Left forelimb (tissue), 1 donor: ENCODE results near the gene E2F8.

ENCODE experiments used
- DNase-seq: peaks from one replicate; pipeline ENCODE4 v3.0.0-alpha.2; 2018; ENCODE audit warnings: low spot score

E2F8 gene

GRCh38 chr11:19220903-19221724 is 19.6 kb downstream of the E2F8 start:
- DNase-seq = no peak

- DNase-seq = peak; percentile 76
These were observed 21.8 kb downstream of the E2F8 start for GRCh38 chr11:19218786-19219460.

DNA sequence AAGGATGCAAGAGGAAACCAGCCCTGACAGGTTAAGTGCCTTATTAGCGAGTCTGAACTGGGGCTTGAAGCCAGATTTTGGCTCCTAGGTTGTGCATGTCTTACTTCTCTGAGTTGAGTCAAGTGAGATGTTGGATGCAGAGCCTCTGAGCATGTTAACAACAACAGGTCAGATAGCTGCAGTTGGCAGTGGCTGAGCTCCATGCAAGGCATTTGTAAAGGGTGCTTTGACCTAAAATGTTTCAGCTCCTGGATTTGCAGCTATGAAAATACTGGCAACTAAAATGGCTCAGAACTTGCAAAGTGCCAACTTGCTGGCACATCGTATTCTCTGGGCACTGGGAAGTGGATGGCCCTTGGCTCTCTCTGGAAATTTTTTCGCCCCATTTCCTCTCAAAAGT is 22.5 kb downstream of the E2F8 start:
- DNase-seq = no peak

- no peak for DNase-seq
These were observed 23.9 kb downstream of the E2F8 start for GRCh38 chr11:19216709-19217374.

GRCh38 chr11:19216021-19216420 is 24.7 kb downstream of the E2F8 start:
- DNase-seq = no peak

GRCh38 chr11:19209617-19210370 is 31.0 kb downstream of the E2F8 start:
- no peak for DNase-seq

DNA sequence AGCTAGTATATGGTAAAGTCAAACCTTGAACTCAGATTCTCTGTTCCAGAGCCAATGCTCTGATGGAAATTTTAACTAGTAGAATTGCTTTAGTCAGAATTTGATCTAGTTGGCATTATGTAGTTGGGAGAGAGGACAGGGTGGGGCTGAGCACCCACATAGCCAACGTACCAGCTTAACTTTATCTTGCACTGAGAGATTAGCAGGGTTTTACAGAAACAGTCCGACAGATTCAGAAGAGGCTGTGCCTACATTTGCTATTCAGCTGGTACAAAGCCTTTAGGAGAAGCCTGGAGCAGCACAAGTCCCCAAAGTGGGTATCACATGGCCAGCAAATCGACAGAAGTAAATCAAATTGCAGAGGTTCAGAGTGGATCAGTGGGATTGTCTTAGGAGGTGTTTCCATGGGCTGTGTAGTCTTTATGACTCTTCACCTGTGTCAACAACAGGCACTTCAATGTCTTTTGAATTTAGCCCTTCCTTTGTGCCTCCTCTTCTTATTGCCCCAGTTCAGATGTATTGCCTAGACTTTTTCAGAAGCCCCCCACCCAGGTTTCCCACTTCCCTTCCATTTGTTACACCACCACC is 31.7 kb downstream of the E2F8 start:
- no peak for DNase-seq

- no peak for DNase-seq
These were observed 32.6 kb downstream of the E2F8 start for GRCh38 chr11:19208181-19208580.

GRCh38 chr11:19204836-19205235 is 35.9 kb downstream of the E2F8 start:
- DNase-seq = no peak

GRCh38 chr11:19201737-19202605 is 38.8 kb downstream of the E2F8 start, which contains the start of gene CSRP3:
Gene CSRP3, minus strand, starts transcription at chr11:19201983. Its CDS starts 9,535 bp downstream, at chr11:19192448.
- DNase-seq = no peak

DNA sequence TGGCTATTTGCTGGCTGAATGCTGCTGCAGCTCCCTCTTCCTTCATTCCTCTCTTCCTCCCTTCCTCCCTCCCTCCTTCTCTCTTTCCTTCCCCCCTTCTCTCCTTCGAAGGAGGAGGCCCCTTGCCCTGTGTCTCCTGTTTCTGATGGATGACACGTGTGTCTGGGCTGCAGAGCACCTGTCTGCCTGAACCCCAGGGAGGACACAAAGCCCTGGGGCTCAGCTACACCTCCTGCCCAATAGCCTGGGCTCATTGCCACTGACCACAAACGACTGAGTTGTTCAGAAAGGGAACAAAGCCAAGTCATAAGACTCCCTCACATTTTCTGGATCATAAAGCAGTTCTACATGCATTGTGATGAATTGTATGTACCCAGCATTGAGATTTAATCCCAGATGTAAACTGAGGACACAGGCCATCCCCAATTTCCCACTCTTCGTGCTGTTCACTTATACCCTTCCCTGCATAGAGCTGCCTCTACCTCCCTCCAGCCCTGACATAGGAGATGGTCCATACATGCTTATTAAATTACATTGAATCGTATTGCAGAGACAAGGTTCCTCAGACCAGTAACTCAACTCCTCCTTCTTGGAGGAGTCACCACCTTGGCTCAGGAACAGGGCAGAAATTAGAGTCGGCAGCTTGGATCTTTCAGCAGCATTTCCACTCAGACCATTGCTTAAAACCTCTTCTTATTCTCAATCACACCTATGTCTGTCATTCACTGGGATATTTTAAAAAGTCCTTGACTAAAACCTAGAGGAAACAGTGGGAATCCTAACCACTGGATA is 40.1 kb downstream of the E2F8 start:
- no peak for DNase-seq

- DNase-seq = no peak
These were observed 41.0 kb downstream of the E2F8 start for GRCh38 chr11:19199771-19200170.

DNA sequence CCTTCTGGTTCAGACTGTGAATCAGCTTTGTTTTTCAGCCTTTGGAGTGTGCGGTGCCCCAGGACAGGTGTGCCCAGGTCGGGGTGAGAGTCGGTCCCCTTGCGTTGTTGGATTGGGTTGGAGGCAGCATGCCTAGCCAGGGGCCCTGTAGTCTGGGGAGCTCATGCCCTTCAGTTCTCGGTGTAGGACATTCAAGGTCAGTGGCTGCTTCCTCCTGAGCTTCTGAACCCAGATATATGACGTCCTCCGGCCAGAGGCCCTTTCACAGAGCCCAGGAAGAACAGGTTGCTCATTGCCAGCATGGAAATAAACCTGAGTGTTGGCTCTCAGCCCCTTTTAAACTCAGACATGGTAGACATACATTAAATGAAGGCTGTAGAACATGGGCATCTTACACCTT is 41.7 kb downstream of the E2F8 start:
- DNase-seq = no peak

DNA sequence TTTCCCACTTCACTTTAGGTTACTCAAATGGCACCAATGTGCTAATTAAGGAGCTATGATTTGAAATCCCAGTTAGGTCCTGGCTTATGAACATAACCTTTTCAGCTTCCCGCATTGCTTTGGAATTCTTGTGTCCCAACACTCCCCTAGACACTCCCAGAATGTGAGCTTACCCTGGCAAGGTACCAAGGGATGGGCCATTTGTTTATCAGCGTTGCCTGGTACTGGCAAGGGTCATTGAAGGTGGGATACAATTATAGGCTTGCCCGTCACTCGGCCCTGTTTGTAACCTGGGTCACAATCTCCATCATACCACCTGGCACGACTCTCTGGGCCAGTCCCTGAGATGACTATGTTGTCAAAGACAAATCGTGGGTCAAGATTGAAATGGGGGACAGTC is 44.3 kb downstream of the E2F8 start:
- DNase-seq = no peak

- no peak for DNase-seq
These were observed 46.0 kb downstream of the E2F8 start for GRCh38 chr11:19194620-19195308.

GRCh38 chr11:19193916-19194315 is 46.8 kb downstream of the E2F8 start:
- DNase-seq = no peak

DNA sequence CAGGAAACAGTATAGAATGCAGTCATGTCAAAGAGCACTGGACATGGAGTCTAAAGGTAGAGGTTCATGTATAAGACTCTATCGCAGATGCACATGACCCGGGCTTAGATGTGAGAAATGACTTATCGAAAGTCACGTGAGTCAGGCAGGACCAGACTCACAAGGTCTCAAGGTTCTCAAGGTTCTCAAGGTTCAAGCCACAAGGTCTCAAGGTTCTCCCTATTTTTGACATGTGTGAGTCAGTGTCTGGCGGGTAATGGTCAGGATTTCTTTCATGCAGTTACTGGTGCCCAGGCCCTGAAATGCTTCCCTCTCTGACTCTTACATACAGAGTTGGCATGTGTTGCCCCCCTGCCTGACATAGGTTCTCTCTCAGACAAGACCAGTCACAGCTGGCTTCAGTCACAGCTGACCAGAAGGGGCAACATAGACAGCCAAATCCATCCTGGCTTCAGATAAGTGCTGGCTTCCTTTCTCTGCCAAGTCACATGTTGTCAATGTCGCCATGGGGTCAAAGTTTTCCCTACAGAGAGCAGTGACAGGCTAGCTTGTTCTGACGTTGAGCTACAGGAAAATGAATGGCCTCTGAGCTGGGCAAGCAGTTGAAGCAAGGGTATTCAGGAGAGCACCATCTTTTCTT is 49.1 kb downstream of the E2F8 start:
- DNase-seq = no peak

DNA sequence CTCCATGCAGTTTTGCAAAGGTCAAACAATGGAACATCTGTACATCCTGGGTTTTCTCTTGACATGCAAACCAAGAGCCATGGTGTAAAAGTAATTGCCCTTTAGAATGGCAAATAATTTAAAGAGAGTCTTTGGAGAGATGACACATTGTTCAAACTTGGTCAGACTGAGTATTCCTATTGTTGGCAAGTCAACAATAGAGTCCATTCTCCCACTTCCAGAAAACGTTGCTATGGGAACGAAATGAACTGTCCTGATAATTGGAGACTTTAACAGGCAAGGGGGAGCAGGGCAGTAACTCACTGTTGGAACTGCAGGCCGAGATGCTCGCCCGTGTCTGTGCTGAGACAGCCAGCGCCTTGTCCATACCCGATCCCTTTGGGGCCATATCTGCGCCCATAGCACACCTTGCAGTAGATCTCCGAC is 52.9 kb downstream of the E2F8 start:
- DNase-seq = no peak
